HEK293 (cell line): ENCODE results near the gene RBPJ.

Experiments
- CTCF ChIA-PET: fragments of 350-600 bp; formaldehyde crosslinking; extraction: SDS; loops from one replicate; lab custom pipeline; 2021; ENCODE audit warnings: antibody characterized with exemption; lab: Yijun Ruan, JAX
- POLR2A ChIA-PET: fragments of 300-600 bp; formaldehyde crosslinking; extraction: SDS; loops from one replicate; lab custom pipeline; 2020; ENCODE audit warnings: antibody characterized with exemption, inconsistent platforms; lab: Yijun Ruan, JAX
- H3K27ac ChIP-seq: fragments of 200-500 bp; sonication (Bioruptor generic); 2 replicates; pipeline ENCODE4 v1.5.1; 2014; ENCODE audit warnings: low read depth, low read length, control low read depth, inconsistent platforms; ENCODE audit errors: extremely low read depth
- H3K36me3 ChIP-seq, 2 experiments: fragments of 200-500 bp in 1 of 2; sonication (Bioruptor generic) in 1 of 2; 1 replicate in 1 of 2; 2 replicates in 1 of 2; pipeline ENCODE4 v1.5.1; 2014 to 2017; ENCODE audit warnings: inconsistent platforms in 2 of 2, low read length in 2 of 2; ENCODE audit not compliant: control insufficient read depth in 2 of 2, insufficient read depth in 1 of 2
- H3K4me1 ChIP-seq: fragments of 200-500 bp; sonication (Bioruptor generic); 2 replicates; pipeline ENCODE4 v1.5.1; 2014; ENCODE audit warnings: mild to moderate bottlenecking, low read length, inconsistent platforms; ENCODE audit not compliant: control insufficient read depth, insufficient read depth
- H3K4me3 ChIP-seq: 2 replicates; pipeline ENCODE4 v1.5.1; 2011; ENCODE audit warnings: low read depth, mild to moderate bottlenecking, control low read depth, low read length, moderate library complexity
- H3K9me3 ChIP-seq: fragments of 200-500 bp; sonication (Bioruptor generic); 2 replicates; pipeline ENCODE4 v1.5.1; 2014; ENCODE audit warnings: low read depth, low read length, inconsistent platforms; ENCODE audit not compliant: control insufficient read depth, insufficient read depth
- CTCF ChIP-seq: fragments of 450-650 bp; formaldehyde crosslinking; IDR thresholded peaks from 2 replicates; pipeline ENCODE4 v1.5.1; 2016; ENCODE audit warnings: missing biosample characterization, missing genetic modification characterization
- HOXC10 ChIP-seq: sonication (generic); formaldehyde crosslinking; IDR thresholded peaks from 2 replicates; pipeline ENCODE4 v1.8.1; 2023; ENCODE audit warnings: mild to moderate bottlenecking, missing genetic modification reagents
- INSM2 ChIP-seq: fragments of 450-650 bp; formaldehyde crosslinking; IDR thresholded peaks from 2 replicates; pipeline ENCODE4 v1.5.1; 2016; ENCODE audit warnings: missing biosample characterization, missing genetic modification characterization
- KLF10 ChIP-seq: fragments of 450-650 bp; IDR thresholded peaks from 2 replicates; pipeline ENCODE4 v1.5.1; 2018; ENCODE audit warnings: missing biosample characterization, mild to moderate bottlenecking, missing genetic modification characterization
- ZBTB11 ChIP-seq: fragments of 450-650 bp; formaldehyde crosslinking; conservative IDR thresholded peaks from 2 replicates; pipeline ENCODE4 v1.5.1; 2016; ENCODE audit warnings: low read depth, missing biosample characterization, missing genetic modification characterization
- ZBTB49 ChIP-seq: fragments of 450-650 bp; formaldehyde crosslinking; IDR thresholded peaks from 2 replicates; pipeline ENCODE4 v1.5.1; 2016; ENCODE audit warnings: missing biosample characterization, missing genetic modification characterization, low read depth
- ZEB2 ChIP-seq: fragments of 450-650 bp; formaldehyde crosslinking; IDR thresholded peaks from 2 replicates; pipeline ENCODE4 v1.5.1; 2016; ENCODE audit warnings: missing biosample characterization, missing genetic modification characterization
- ZNF138 ChIP-seq: fragments of 450-650 bp; formaldehyde crosslinking; IDR thresholded peaks from 2 replicates; pipeline ENCODE4 v1.5.1; 2016; ENCODE audit warnings: missing biosample characterization, missing genetic modification characterization, borderline replicate concordance
- ZNF148 ChIP-seq: fragments of 450-650 bp; formaldehyde crosslinking; IDR thresholded peaks from 2 replicates; pipeline ENCODE4 v1.5.0; 2017; ENCODE audit warnings: missing biosample characterization, missing genetic modification characterization, borderline replicate concordance
- ZNF19 ChIP-seq: fragments of 450-650 bp; formaldehyde crosslinking; IDR thresholded peaks from 2 replicates; pipeline ENCODE4; 2016; ENCODE audit warnings: missing biosample characterization, missing genetic modification characterization, low read depth
- ZNF274 ChIP-seq, 2 experiments: fragments of 200-500 bp in 1 of 2; fragments of 450-650 bp in 1 of 2; sonication (Bioruptor generic) in 1 of 2; formaldehyde crosslinking in 1 of 2; IDR thresholded peaks; 2 replicates each; pipeline versions ENCODE4 v1.5.1 to v1.6.1; 2014 to 2016; ENCODE audit warnings: borderline replicate concordance in 1 of 2, inconsistent platforms in 1 of 2, low read length in 1 of 2, missing biosample characterization in 1 of 2, missing genetic modification characterization in 1 of 2
- ZNF335 ChIP-seq: fragments of 450-650 bp; formaldehyde crosslinking; conservative IDR thresholded peaks from 2 replicates; pipeline ENCODE4 v1.5.1; 2016; ENCODE audit warnings: missing biosample characterization, missing genetic modification characterization
- ZNF514 ChIP-seq: fragments of 450-650 bp; formaldehyde crosslinking; IDR thresholded peaks from 2 replicates; pipeline ENCODE4 v1.5.1; 2016; ENCODE audit warnings: missing biosample characterization, missing genetic modification characterization
- ZNF560 ChIP-seq: fragments of 450-650 bp; formaldehyde crosslinking; IDR thresholded peaks from 2 replicates; pipeline ENCODE4 v1.5.1; 2017; ENCODE audit warnings: missing biosample characterization, missing genetic modification characterization, borderline replicate concordance
- ZNF571 ChIP-seq: fragments of 450-650 bp; formaldehyde crosslinking; IDR thresholded peaks from 2 replicates; pipeline ENCODE4 v1.5.0; 2017; ENCODE audit warnings: missing biosample characterization, missing genetic modification characterization
- ZNF580 ChIP-seq: fragments of 450-650 bp; formaldehyde crosslinking; IDR thresholded peaks from 2 replicates; pipeline ENCODE4 v1.5.1; 2016; ENCODE audit warnings: missing biosample characterization, missing genetic modification characterization
- ZNF610 ChIP-seq: fragments of 450-650 bp; formaldehyde crosslinking; IDR thresholded peaks from 2 replicates; pipeline ENCODE4 v1.5.1; 2016; ENCODE audit warnings: missing biosample characterization, missing genetic modification characterization, borderline replicate concordance
- ZNF624 ChIP-seq: fragments of 450-650 bp; formaldehyde crosslinking; IDR thresholded peaks from 2 replicates; pipeline ENCODE4 v1.5.1; 2017; ENCODE audit warnings: missing biosample characterization, missing genetic modification characterization
- ZNF707 ChIP-seq: fragments of 450-650 bp; formaldehyde crosslinking; IDR thresholded peaks from 2 replicates; pipeline ENCODE4 v1.5.1; 2016; ENCODE audit warnings: missing biosample characterization, missing genetic modification characterization
- ZNF785 ChIP-seq: fragments of 450-650 bp; formaldehyde crosslinking; IDR thresholded peaks from 2 replicates; pipeline ENCODE4 v1.5.1; 2016; ENCODE audit warnings: missing biosample characterization, missing genetic modification characterization
- ZNF837 ChIP-seq: fragments of 450-650 bp; formaldehyde crosslinking; IDR thresholded peaks from 2 replicates; pipeline ENCODE4 v1.5.1; 2016; ENCODE audit warnings: missing biosample characterization, missing genetic modification characterization
- ZNF843 ChIP-seq: fragments of 450-650 bp; formaldehyde crosslinking; IDR thresholded peaks from 2 replicates; pipeline ENCODE4 v1.5.1; 2016; ENCODE audit warnings: missing biosample characterization, missing genetic modification characterization

The RBPJ gene

GRCh38 chr4:26464420-26465095 is 143.7 kb downstream of the RBPJ start:
- Histone ChIP-seq H3K9me3 (no peaks in the 10 kb centered on the region), H3K4me1 (no peaks in the 10 kb centered on the region), H3K4me3 (no peak overlapping the region), H3K27ac (no peak overlapping the region), H3K36me3 (no peaks in the 10 kb centered on the region)
- ChIA-PET CTCF (interaction anchor here (0.6 kb wide), 1 partner anchor 59 kb away, joined by 3 read pairs; no protein-coding TSS in a partner anchor), POLR2A (no interaction called here)
- TF ChIP-seq ZNF610 (tag by site-specific recombination): no peak
- no peak for TF ChIP-seq ZNF335 (tag by site-specific recombination)
- TF ChIP-seq ZNF785 (tag by site-specific recombination): no peak
- no peak for TF ChIP-seq ZNF571 (tag by site-specific recombination)
- TF ChIP-seq INSM2 (tag by site-specific recombination): no peak
- TF ChIP-seq KLF10: no peak
- no peak for TF ChIP-seq ZNF514 (tag by site-specific recombination)
- no peak for TF ChIP-seq ZNF138 (tag by site-specific recombination)
- TF ChIP-seq ZNF837 (tag by site-specific recombination): no peak
- TF ChIP-seq ZNF580 (tag by site-specific recombination): no peak
- no peak for TF ChIP-seq ZNF560
- no peak for TF ChIP-seq HOXC10 (CRISPR knock-in tag)
- no peak for TF ChIP-seq ZBTB49 (tag by site-specific recombination)
- TF ChIP-seq ZNF19 (tag by site-specific recombination): no peak

- no peaks in the 10 kb centered on the region for H3K9me3 ChIP-seq
- no peaks in the 10 kb centered on the region for H3K4me1 ChIP-seq
- POLR2A ChIA-PET: no interaction called here
- CTCF ChIA-PET: no interaction called here
- H3K36me3 ChIP-seq: no peaks in the 10 kb centered on the region
- no peak overlapping the region for H3K4me3 ChIP-seq
- H3K27ac ChIP-seq: no peak overlapping the region
- TF ChIP-seq ZNF274 (IDR thresholded peaks at IDR 0.05; ENCODE audit: low read length): no peak
- TF ChIP-seq ZNF274 (tag by site-specific recombination; IDR thresholded peaks at IDR 0.05; ENCODE audit: borderline replicate concordance): no peak
- TF ChIP-seq ZNF148 (tag by site-specific recombination): no peak
- no peak for TF ChIP-seq ZNF843 (tag by site-specific recombination)
- no peak for TF ChIP-seq ZNF707 (tag by site-specific recombination)
- TF ChIP-seq ZNF624: no peak
- no peak for TF ChIP-seq ZBTB11 (tag by site-specific recombination)
- TF ChIP-seq CTCF (tag by site-specific recombination): no peak
- no peak for TF ChIP-seq ZEB2 (tag by site-specific recombination)
Measured at GRCh38 chr4:26466578-26467270, 145.9 kb downstream of the RBPJ start.
